Activated CD4-positive, alpha-beta T cell treated with anti-CD3 and anti-CD28 coated beads for 48 hours (primary cell): Measurements from ENCODE around the gene INO80D.
"Not testable (repeated sequence)": the region's sequence is repeated elsewhere in the genome, so short reads cannot be mapped to it uniquely, and the experiment has no call there.

ENCODE experiments used
- DNase-seq: peaks from one replicate; pipeline ENCODE4 v3.0.0-alpha.2; 2020

Gene INO80D

GRCh38 chr2:206082298-206082843, 3.6 kb downstream of the INO80D start:
- no peak for DNase-seq

GRCh38 chr2:206080927-206081326, 5.0 kb downstream of the INO80D start:
- no peak for DNase-seq

- no peak for DNase-seq
Measured at GRCh38 chr2:206079699-206080465, 6.1 kb downstream of the INO80D start.

GRCh38 chr2:206077879-206078278, 8.1 kb downstream of the INO80D start:
- DNase-seq, result not testable (repeated sequence)

- DNase-seq, result no peak
Measured at GRCh38 chr2:206075113-206075512, 10.9 kb downstream of the INO80D start.

GRCh38 chr2:206071807-206072206, 14.2 kb downstream of the INO80D start:
- DNase-seq, result no peak

- DNase-seq, result no peak
Measured at GRCh38 chr2:206069417-206069816, 16.6 kb downstream of the INO80D start.

- DNase-seq, result no peak
Measured at GRCh38 chr2:206068207-206068606, 17.8 kb downstream of the INO80D start.

- no peak for DNase-seq
Measured at GRCh38 chr2:206064077-206064476, 21.9 kb downstream of the INO80D start.

- DNase-seq, result no peak
Measured at GRCh38 chr2:206063635-206064034, 22.3 kb downstream of the INO80D start.

- no peak for DNase-seq
Measured at GRCh38 chr2:206062724-206063123, 23.2 kb downstream of the INO80D start.

GRCh38 chr2:206056286-206056685, 29.7 kb downstream of the INO80D start:
- no peak for DNase-seq

- no peak for DNase-seq
Measured at GRCh38 chr2:206054952-206055351, 31.0 kb downstream of the INO80D start.

GRCh38 chr2:206051912-206052311, 34.1 kb downstream of the INO80D start:
- no peak for DNase-seq

GRCh38 chr2:206049392-206049791, 36.6 kb downstream of the INO80D start:
- DNase-seq, result no peak

GRCh38 chr2:206045251-206045650, 40.7 kb downstream of the INO80D start:
- no peak for DNase-seq

- no peak for DNase-seq
Measured at GRCh38 chr2:206040525-206040924, 45.4 kb downstream of the INO80D start.

GRCh38 chr2:206035393-206035792, 50.6 kb downstream of the INO80D start:
- DNase-seq, result not testable (repeated sequence)

- DNase-seq, result not testable (repeated sequence)
Measured at GRCh38 chr2:206033452-206033851, 52.5 kb downstream of the INO80D start.

- DNase-seq, result no peak
Measured at GRCh38 chr2:206031950-206032567, 53.9 kb downstream of the INO80D start.

GRCh38 chr2:206031162-206031784, 54.7 kb downstream of the INO80D start:
- no peak for DNase-seq

- no peak for DNase-seq
Measured at GRCh38 chr2:206028101-206028500, 57.9 kb downstream of the INO80D start.

- no peak for DNase-seq
Measured at GRCh38 chr2:206023183-206023582, 62.8 kb downstream of the INO80D start.

GRCh38 chr2:206020171-206020570, 65.8 kb downstream of the INO80D start:
- DNase-seq, result no peak
